Measurements from ENCODE around the gene ST6GAL1. TPM values are rescaled to one million over a fixed set of nuclear protein-coding genes. Genes with fewer than 3 reads are reported as not detected.

ST6GAL1 gene
- total and polyA plus RNA-seq, 2 of the 8 experiments (the other 6 are each of a cell fraction or from before 2014, with no cell fraction given) = 62.8 to 80.9 TPM

DNA sequence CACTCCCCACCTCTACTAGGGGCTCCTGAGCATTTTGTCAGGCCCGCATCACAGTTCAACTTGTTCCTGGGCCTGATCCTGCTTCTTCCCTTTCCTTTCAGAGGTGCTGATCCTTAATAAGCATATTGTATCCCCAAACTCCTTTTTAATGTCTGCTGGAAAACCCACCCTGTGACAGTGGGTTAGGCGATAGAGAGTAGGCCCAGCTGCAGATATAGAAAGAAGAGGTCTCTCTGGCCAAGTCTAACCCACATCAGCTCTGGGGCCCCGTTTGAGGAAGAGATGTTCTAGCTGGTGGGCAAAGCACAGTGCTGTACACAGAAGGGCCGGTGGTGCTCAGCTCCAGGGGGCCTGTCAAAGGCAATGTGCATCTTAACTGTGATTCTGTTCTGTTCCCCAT lies 34.3 kb upstream of the ST6GAL1 start (continued):
- TF ChIP-seq, protein P1, sequence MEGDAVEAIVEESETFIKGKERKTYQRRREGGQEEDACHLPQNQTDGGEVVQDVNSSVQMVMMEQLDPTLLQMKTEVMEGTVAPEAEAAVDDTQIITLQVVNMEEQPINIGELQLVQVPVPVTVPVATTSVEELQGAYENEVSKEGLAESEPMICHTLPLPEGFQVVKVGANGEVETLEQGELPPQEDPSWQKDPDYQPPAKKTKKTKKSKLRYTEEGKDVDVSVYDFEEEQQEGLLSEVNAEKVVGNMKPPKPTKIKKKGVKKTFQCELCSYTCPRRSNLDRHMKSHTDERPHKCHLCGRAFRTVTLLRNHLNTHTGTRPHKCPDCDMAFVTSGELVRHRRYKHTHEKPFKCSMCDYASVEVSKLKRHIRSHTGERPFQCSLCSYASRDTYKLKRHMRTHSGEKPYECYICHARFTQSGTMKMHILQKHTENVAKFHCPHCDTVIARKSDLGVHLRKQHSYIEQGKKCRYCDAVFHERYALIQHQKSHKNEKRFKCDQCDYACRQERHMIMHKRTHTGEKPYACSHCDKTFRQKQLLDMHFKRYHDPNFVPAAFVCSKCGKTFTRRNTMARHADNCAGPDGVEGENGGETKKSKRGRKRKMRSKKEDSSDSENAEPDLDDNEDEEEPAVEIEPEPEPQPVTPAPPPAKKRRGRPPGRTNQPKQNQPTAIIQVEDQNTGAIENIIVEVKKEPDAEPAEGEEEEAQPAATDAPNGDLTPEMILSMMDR (IDR thresholded peaks at IDR 0.05; ENCODE audit: control extremely low read depth in 1 of 3, insufficient read depth in 1 of 3, low read depth in 1 of 3, low read length in 3 of 3) = no peak
- TF ChIP-seq KDM4A (IDR thresholded peaks at IDR 0.05; ENCODE audit: low read depth, low read length, severe bottlenecking) (no peak), MAFK (IDR thresholded peaks at IDR 0.05; ENCODE audit: low read depth, low read length) (no peak), SP2 (IDR thresholded peaks at IDR 0.05; ENCODE audit: low read length) (no peak), CHD1 (IDR thresholded peaks at IDR 0.05; ENCODE audit: low read depth, low read length) (no peak), CTBP2 (IDR thresholded peaks at IDR 0.05; ENCODE audit: borderline replicate concordance, insufficient read depth, insufficient read length, low read length) (no peak), GTF2F1 (IDR thresholded peaks at IDR 0.05; ENCODE audit: borderline replicate concordance, low read depth, low read length) (no peak), SP1 (IDR thresholded peaks at IDR 0.05; ENCODE audit: low read depth, low read length) (no peak), RXRA (IDR thresholded peaks at IDR 0.05; ENCODE audit: insufficient read depth, low read depth, low read length) (no peak)
- TF ChIP-seq, protein P2, sequence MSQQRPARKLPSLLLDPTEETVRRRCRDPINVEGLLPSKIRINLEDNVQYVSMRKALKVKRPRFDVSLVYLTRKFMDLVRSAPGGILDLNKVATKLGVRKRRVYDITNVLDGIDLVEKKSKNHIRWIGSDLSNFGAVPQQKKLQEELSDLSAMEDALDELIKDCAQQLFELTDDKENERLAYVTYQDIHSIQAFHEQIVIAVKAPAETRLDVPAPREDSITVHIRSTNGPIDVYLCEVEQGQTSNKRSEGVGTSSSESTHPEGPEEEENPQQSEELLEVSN (IDR thresholded peaks at IDR 0.05) = no peak

All from H1 (cell line).